Measurements from ENCODE around the gene VIPR2.
"Not testable (repeated sequence)": the region's sequence is repeated elsewhere in the genome, so short reads cannot be mapped to it uniquely, and the experiment has no call there.

The VIPR2 gene

GRCh38 chr7:159020987-159021386 lies 123.7 kb downstream of the VIPR2 start:
- DNase-seq: no peak

GRCh38 chr7:159019111-159019510 lies 125.6 kb downstream of the VIPR2 start:
- DNase-seq: no peak

GRCh38 chr7:159017741-159018140 lies 126.9 kb downstream of the VIPR2 start:
- DNase-seq: no peak

- no peak for DNase-seq
Observed at GRCh38 chr7:159017210-159017609, 127.5 kb downstream of the VIPR2 start.

GRCh38 chr7:159016591-159016990 lies 128.1 kb downstream of the VIPR2 start:
- DNase-seq: no peak

GRCh38 chr7:159015454-159016410 lies 128.9 kb downstream of the VIPR2 start:
- DNase-seq: no peak

GRCh38 chr7:159015081-159015453 lies 129.6 kb downstream of the VIPR2 start:
- no peak for DNase-seq

- no peak for DNase-seq
Observed at GRCh38 chr7:159014297-159015062, 130.2 kb downstream of the VIPR2 start.

- no peak for DNase-seq
Observed at GRCh38 chr7:159013825-159014289, 130.8 kb downstream of the VIPR2 start.

GRCh38 chr7:159013181-159013690 lies 131.4 kb downstream of the VIPR2 start:
- DNase-seq: no peak

GRCh38 chr7:159012353-159013069 lies 132.2 kb downstream of the VIPR2 start:
- no peak for DNase-seq

- DNase-seq: no peak
Observed at GRCh38 chr7:159011722-159012022, 133.0 kb downstream of the VIPR2 start.

- DNase-seq: no peak
Observed at GRCh38 chr7:159010937-159011721, 133.5 kb downstream of the VIPR2 start.

GRCh38 chr7:159010411-159010810 lies 134.3 kb downstream of the VIPR2 start:
- no peak for DNase-seq

GRCh38 chr7:159009951-159010350 lies 134.7 kb downstream of the VIPR2 start:
- DNase-seq: no peak

- no peak for DNase-seq
Observed at GRCh38 chr7:159008417-159008816, 136.2 kb downstream of the VIPR2 start.

- no peak for DNase-seq
Observed at GRCh38 chr7:159007996-159008389, 136.7 kb downstream of the VIPR2 start.

- DNase-seq: no peak
Observed at GRCh38 chr7:159007364-159007995, 137.2 kb downstream of the VIPR2 start.

GRCh38 chr7:159006610-159007130 lies 138.0 kb downstream of the VIPR2 start:
- DNase-seq: no peak

GRCh38 chr7:159006022-159006609 lies 138.6 kb downstream of the VIPR2 start:
- DNase-seq: not testable (repeated sequence)

GRCh38 chr7:159005618-159006017 lies 139.0 kb downstream of the VIPR2 start:
- DNase-seq: no peak

Data from T1000 (cell line).